Activated naive CD4-positive, alpha-beta T cell treated with anti-CD3 and anti-CD28 coated beads for 36 hours (primary cell): Measurements from ENCODE around the gene SERTAD4. TPM values are rescaled to one million over a fixed set of nuclear protein-coding genes. Genes with fewer than 3 reads are reported as not detected.
"Not testable (repeated sequence)": the region's sequence is repeated elsewhere in the genome, so short reads cannot be mapped to it uniquely, and the experiment has no call there.

ENCODE experiments used
- CTCF ChIA-PET: fragments of 350-600 bp; sonication (Branson Sonifier 250); formaldehyde crosslinking; loops from one replicate; lab custom pipeline; 2021; ENCODE audit warnings: antibody characterized with exemption; lab: Charles Lee
- DNase-seq: peaks from one replicate; pipeline ENCODE4 v3.0.0-alpha.2; 2020
- H3K27ac Mint-ChIP-seq: one replicate; pipeline ENCODE4 v1.8.0; 2021; ENCODE audit warnings: mild to moderate bottlenecking, mixed read lengths
- H3K27me3 Mint-ChIP-seq: one replicate; pipeline ENCODE4 v1.8.0; 2021; ENCODE audit warnings: low read depth, mixed read lengths
- H3K36me3 Mint-ChIP-seq: one replicate; pipeline ENCODE4 v1.8.0; 2021; ENCODE audit warnings: low read depth, mixed read lengths
- H3K4me1 Mint-ChIP-seq: one replicate; pipeline ENCODE4 v1.8.0; 2021; ENCODE audit warnings: low read depth, mixed read lengths
- H3K4me3 Mint-ChIP-seq: one replicate; pipeline ENCODE4 v1.8.0; 2021; ENCODE audit warnings: mild to moderate bottlenecking, moderate library complexity, mixed read lengths
- H3K9me3 Mint-ChIP-seq: one replicate; pipeline ENCODE4 v1.8.0; 2021; ENCODE audit warnings: mixed read lengths
- intact Hi-C: fragments of 100-400 bp; cut with micrococcal nuclease; formaldehyde crosslinking; loops from one replicate; pipeline ENCODE4 v1.15.1; 2023
- total RNA-seq, 2 experiments: library from RNA; stranded (reverse); gene quantifications; one replicate each; pipeline ENCODE4 v1.2.3, GENCODE V29; 2021

The SERTAD4 gene
- total RNA-seq, 2 experiments from 2014 or later, result not detected

DNA sequence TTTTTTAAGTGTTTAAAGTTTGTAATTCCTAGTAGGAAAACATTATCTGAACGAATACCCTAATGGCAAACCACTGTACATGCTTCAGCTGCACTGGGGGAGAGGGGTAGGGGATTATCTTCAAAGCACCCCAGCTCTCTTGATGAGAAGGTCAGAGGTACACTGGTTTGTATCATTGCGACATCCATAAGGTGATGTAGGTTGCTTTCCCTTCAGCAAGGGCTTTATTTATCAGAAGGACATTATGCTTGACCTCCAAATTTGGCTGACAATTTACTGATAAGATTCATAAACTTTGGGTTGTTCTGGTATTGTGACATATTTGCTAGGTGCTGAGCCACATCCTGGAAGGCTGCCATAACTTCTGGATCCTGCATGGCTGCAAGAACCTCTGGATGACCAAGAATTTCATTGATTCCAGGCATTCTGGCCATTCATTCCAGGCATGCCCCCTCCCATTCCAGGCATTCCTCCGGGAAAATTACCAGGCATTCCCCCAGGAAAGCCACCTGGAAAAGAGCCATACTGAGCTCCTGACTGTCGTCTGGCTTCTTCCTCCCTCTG lies 32.9 kb downstream of the SERTAD4 start:
- H3K36me3 Mint-ChIP-seq, H3K27me3 Mint-ChIP-seq, H3K4me3 Mint-ChIP-seq, H3K9me3 Mint-ChIP-seq, H3K27ac Mint-ChIP-seq, intact Hi-C loops, H3K4me1 Mint-ChIP-seq, DNase-seq: not testable (repeated sequence)
- CTCF ChIA-PET, result interaction anchor here (0.6 to 0.7 kb wide), 2 partner anchors 37 to 899 kb away, joined by 3 to 4 read pairs; no protein-coding TSS in a partner anchor

DNA sequence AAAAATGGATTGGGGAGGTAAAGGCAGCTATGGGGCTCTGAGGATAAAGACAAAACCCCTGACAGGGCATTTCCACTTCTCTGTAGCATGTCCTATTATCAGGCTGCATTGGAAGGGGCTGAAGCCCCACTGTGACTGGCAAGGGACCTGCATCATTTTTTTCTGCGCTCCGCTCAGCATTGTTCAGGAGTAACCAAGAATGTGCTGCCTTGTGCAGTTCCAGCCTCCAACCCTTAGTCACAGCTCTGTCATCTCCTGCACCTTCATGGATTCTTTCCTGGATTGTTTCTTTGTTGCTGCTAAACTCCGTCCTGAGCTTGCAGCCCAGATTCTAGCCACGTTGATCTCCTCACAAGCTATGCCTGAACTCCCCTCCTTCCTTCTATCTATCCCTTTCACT lies 37.4 kb downstream of the SERTAD4 start:
- Mint-ChIP-seq H3K9me3 (no peaks in the 10 kb centered on the region), H3K4me1 (no peaks in the 10 kb centered on the region), H3K27ac (no peak overlapping the region), H3K27me3 (peaks cover 8% of the 10 kb centered on the region), H3K36me3 (no peaks in the 10 kb centered on the region), H3K4me3 (no peak overlapping the region)
- CTCF ChIA-PET, result no interaction called here
- intact Hi-C loops, result no loop called here
- DNase-seq, result no peak

DNA sequence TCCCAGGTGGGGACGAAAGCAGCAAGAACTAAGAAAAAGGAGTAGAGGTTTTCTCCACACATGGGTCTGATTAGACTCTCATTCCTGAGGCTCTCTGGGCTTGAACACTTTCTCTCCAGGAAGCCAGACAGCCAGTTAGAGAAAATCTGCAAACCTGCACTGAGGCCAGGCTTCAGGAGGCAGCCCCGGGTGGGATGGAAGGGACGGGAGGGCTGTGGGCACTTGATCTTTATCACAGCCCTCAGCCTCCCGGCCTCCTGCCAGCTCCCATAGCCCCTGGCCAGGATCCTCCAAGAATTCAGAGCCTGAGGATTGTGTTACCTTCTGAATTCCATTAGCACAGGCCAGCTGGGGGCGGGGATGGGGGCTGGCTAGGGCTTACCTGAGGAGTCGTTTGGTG lies 40.1 kb downstream of the SERTAD4 start:
- CTCF ChIA-PET, result interaction anchor here (0.6 to 1.1 kb wide), 2 partner anchors 38 to 62 kb away, joined by 3 read pairs; no protein-coding TSS in a partner anchor
- Mint-ChIP-seq H3K4me3 (no peak overlapping the region), H3K9me3 (no peaks in the 10 kb centered on the region), H3K27me3 (peaks cover 6% of the 10 kb centered on the region), H3K27ac (no peak overlapping the region), H3K4me1 (no peaks in the 10 kb centered on the region), H3K36me3 (no peaks in the 10 kb centered on the region)
- intact Hi-C loops, result no loop called here
- no peak for DNase-seq

GRCh38 chr1:210280221-210280620 lies 47.6 kb downstream of the SERTAD4 start:
- Mint-ChIP-seq H3K27ac (no peak overlapping the region), H3K4me1 (no peaks in the 10 kb centered on the region), H3K27me3 (peaks cover 18% of the 10 kb centered on the region), H3K4me3 (no peak overlapping the region), H3K36me3 (no peaks in the 10 kb centered on the region), H3K9me3 (peaks cover 17% of the 10 kb centered on the region)
- intact Hi-C loops, result no loop called here
- CTCF ChIA-PET, result no interaction called here
- DNase-seq, result no peak

- no peak for DNase-seq
- intact Hi-C loops, result no loop called here
- Mint-ChIP-seq H3K27me3 (peaks cover 47% of the 10 kb centered on the region), H3K4me3 (no peak overlapping the region), H3K27ac (no peak overlapping the region), H3K36me3 (no peaks in the 10 kb centered on the region), H3K4me1 (no peaks in the 10 kb centered on the region), H3K9me3 (no peaks in the 10 kb centered on the region)
- CTCF ChIA-PET, result no interaction called here
Measured at GRCh38 chr1:210288116-210288515, 55.5 kb downstream of the SERTAD4 start.

DNA sequence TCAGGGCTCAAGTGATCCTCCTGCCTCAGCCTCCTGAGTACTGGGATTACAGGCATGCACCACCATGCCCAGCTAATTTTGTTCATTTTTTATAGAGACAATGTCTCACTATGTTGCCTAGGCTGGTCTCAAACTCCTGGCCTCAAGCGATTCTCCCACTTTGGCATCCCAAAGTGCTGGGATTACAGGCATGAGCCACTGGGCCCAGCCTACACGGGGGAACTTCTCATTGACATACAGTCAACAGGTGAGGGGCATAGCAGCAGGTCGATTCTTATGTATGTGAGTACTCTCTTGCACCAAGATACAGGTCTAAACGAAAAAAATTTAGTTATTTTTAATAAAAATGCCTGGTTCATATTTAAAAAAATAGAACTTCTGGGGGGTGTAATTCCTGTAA lies 56.7 kb downstream of the SERTAD4 start:
- Mint-ChIP-seq H3K27me3 (peaks cover 47% of the 10 kb centered on the region), H3K4me1 (no peaks in the 10 kb centered on the region), H3K36me3 (no peaks in the 10 kb centered on the region), H3K27ac (no peak overlapping the region), H3K4me3 (no peak overlapping the region), H3K9me3 (no peaks in the 10 kb centered on the region)
- no peak for DNase-seq
- CTCF ChIA-PET, result no interaction called here
- intact Hi-C loops, result no loop called here

DNA sequence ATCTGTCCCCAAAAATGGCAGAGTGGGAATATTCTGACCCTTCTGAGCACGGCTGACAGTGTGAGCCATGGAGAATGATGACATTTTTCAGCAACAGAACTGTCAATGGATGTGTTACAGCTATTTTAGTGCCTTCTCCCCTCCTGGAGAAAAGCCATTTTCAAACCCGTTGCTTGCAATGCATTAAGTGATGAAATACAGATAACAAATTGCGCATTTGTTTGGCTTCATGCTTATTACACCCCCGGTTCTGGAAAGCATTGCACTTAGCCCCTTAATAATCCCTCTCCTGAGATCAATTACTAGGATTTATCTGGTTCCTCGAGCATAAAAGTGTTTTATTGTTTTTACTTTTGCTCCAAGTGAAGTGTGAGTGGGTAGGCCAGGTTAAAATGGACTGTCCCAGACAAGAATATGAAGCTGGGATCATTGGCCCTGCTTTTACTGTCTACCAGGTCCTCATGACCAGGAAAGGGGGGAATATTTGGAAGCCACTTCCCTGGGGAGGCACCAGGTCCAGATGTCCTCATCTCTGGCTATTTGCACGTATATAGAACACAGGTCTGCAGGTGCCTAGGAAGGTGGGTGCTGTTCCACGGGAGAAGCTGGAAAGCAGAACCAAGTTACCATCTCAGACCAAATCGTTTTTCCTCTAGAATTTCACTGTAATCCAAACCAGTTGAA lies 58.6 kb downstream of the SERTAD4 start:
- H3K9me3 Mint-ChIP-seq, result no peaks in the 10 kb centered on the region
- no peak overlapping the region for H3K27ac Mint-ChIP-seq
- CTCF ChIA-PET, result interaction anchor here (0.9 to 2.2 kb wide), 5 partner anchors 10 to 147 kb away, joined by 3 to 7 read pairs (median 4); no protein-coding TSS in a partner anchor
- H3K4me1 Mint-ChIP-seq, result no peaks in the 10 kb centered on the region
- H3K36me3 Mint-ChIP-seq, result no peaks in the 10 kb centered on the region
- peaks cover 38% of the 10 kb centered on the region for H3K27me3 Mint-ChIP-seq
- no peak for DNase-seq
- no peak overlapping the region for H3K4me3 Mint-ChIP-seq
- intact Hi-C loops, result no loop called here

DNA sequence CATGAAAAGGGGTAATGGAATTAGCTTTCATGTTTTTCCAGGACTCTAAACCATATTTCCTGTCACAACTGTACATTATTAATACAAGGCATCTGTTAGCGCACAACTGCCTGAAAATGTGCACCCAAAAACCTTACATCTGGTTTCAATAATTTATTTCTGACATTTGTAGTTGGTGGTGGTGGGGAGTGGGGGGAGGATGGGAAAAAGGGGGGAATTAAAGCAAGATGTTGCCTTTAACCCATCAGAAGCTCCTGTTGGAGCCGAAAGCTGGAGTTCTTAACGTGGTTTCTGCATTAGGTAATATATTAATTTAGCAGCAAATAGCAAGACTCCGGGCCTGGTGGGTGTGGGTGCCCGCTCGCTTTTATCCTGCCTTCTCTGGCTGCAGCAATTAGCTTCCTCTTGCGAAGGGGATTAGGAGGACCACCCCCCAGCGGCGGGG lies 59.2 kb downstream of the SERTAD4 start:
- H3K36me3 Mint-ChIP-seq, result no peaks in the 10 kb centered on the region
- intact Hi-C loops, result no loop called here
- peaks cover 41% of the 10 kb centered on the region for H3K27me3 Mint-ChIP-seq
- H3K9me3 Mint-ChIP-seq, result no peaks in the 10 kb centered on the region
- no peak overlapping the region for H3K27ac Mint-ChIP-seq
- DNase-seq, result no peak
- H3K4me3 Mint-ChIP-seq, result no peak overlapping the region
- no peaks in the 10 kb centered on the region for H3K4me1 Mint-ChIP-seq
- CTCF ChIA-PET, result interaction anchor here (0.6 to 2.2 kb wide), 6 partner anchors 10 to 224 kb away, joined by 3 to 7 read pairs (median 4); no protein-coding TSS in a partner anchor

DNA sequence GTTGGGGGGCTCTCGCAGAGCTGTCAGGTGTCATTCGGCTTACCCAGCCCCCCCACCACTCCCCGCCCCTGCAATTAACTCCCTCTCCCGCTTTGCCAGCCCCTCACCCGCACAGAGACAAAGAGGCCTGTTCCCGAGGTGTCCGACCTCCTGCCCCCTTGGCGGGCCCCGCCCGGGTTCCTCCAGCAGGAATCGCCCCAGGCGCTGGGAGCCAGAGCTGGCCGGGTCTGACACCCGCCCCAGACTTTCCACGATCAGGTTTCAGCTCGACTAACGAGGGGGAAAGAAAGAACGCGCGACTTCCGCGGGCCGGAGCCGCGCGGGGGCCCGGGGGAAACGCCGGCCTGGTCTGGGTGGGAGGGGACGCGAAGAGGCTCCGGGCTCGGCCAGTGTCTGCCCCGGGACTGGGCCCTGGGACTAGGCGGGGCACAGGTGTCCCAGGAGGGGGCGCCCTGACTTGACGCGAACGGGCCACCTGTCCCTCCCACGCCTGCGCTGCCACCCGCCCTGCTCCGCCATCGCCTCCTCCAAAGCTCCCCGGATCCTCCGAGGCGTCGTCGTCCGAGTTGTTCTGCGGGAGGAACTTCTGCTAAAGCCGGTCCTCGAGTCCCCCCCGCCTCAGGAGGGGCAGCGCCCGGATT lies 59.8 kb downstream of the SERTAD4 start:
- H3K4me3 Mint-ChIP-seq, result peak overlapping the region; percentile 9

GRCh38 chr1:210293171-210293607 lies 60.6 kb downstream of the SERTAD4 start:
- no peaks in the 10 kb centered on the region for H3K36me3 Mint-ChIP-seq
- intact Hi-C loops, result no loop called here
- CTCF ChIA-PET, result interaction anchor here (2.2 kb wide), 1 partner anchor 149 kb away, joined by 7 read pairs; no protein-coding TSS in a partner anchor
- H3K9me3 Mint-ChIP-seq, result no peaks in the 10 kb centered on the region
- no peak for DNase-seq
- no peak overlapping the region for H3K27ac Mint-ChIP-seq
- H3K27me3 Mint-ChIP-seq, result peaks cover 40% of the 10 kb centered on the region
- H3K4me3 Mint-ChIP-seq, result no peak overlapping the region
- H3K4me1 Mint-ChIP-seq, result no peaks in the 10 kb centered on the region

More for the DNA sequence above, 59.8 kb downstream of the SERTAD4 start:
- no peaks in the 10 kb centered on the region for H3K9me3 Mint-ChIP-seq
- peaks cover 41% of the 10 kb centered on the region for H3K27me3 Mint-ChIP-seq
- H3K36me3 Mint-ChIP-seq, result no peaks in the 10 kb centered on the region
- intact Hi-C loops, result no loop called here
- H3K27ac Mint-ChIP-seq, result no peak overlapping the region
- no peaks in the 10 kb centered on the region for H3K4me1 Mint-ChIP-seq
- CTCF ChIA-PET, result interaction anchor here (0.6 to 2.2 kb wide), 6 partner anchors 10 to 225 kb away, joined by 3 to 7 read pairs (median 4); no protein-coding TSS in a partner anchor
- DNase-seq, result peak; percentile 62

DNA sequence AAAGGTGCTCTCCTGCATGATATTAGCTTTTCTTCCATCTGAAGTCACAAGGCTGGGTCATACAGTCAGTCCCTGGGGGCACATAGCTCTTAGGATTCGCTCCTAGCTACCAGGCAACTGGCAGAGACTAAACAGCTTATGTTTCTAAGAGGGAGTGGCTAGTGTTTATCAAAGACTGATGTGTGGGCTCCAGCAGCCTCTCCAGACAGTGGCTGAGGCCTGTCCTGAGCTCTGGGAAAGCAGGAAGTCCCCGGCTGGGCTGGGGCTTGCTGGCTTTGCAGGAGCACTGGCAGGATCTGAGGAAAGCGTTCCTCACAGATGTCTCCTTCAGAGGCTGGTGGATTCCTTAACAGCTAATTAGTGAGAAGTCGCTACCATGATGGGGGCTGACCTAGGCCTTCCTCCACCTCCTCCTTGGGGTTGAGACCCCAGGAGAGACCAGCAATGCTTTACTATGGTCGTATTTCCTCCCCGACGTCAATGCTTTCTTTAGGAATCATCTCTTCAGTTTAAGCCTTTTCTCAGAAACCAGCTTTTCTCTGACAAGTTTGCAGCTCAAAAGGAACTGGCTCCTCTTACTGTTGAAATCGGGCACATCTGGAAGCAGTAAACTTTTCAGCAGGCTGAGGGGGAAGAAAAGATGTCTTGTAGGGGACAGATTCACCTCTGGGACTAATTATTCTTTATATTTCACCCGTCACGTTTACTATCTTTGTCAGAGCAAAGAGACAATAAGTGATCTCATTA lies 62.6 kb downstream of the SERTAD4 start:
- CTCF ChIA-PET, result interaction anchor here (0.9 kb wide), 1 partner anchor 71 kb away, joined by 3 read pairs; no protein-coding TSS in a partner anchor
- Mint-ChIP-seq H3K4me1 (no peaks in the 10 kb centered on the region), H3K27me3 (peaks cover 37% of the 10 kb centered on the region), H3K4me3 (no peak overlapping the region), H3K9me3 (no peaks in the 10 kb centered on the region), H3K36me3 (no peaks in the 10 kb centered on the region), H3K27ac (no peak overlapping the region)
- no peak for DNase-seq
- intact Hi-C loops, result no loop called here
